HFFc6 (cell line): ENCODE measurements around the gene ZNF518B. TPM values are rescaled to one million over a fixed set of nuclear protein-coding genes. Genes with fewer than 3 reads are reported as not detected.
A peak's percentile ranks its signal among the peaks of the same experiment; 100 is the strongest.

ENCODE experiments used
- DNase-seq: peaks from one replicate; pipeline ENCODE4 v3.0.0-alpha.2; 2018
- H3K27ac Mint-ChIP-seq: 2 replicates; pipeline ENCODE4 v1.8.0; 2020; ENCODE audit warnings: mild to moderate bottlenecking, mixed read lengths
- H3K27me3 Mint-ChIP-seq: 2 replicates; pipeline ENCODE4 v1.8.0; 2021; ENCODE audit warnings: mild to moderate bottlenecking, moderate library complexity, mixed read lengths; ENCODE audit not compliant: insufficient read depth
- H3K36me3 Mint-ChIP-seq: 2 replicates; pipeline ENCODE4 v1.8.0; 2021; ENCODE audit warnings: low read depth, mixed read lengths
- H3K4me1 Mint-ChIP-seq: 2 replicates; pipeline ENCODE4 v1.8.0; 2020; ENCODE audit warnings: low read depth, mixed read lengths
- H3K4me3 Mint-ChIP-seq: 2 replicates; pipeline ENCODE4 v1.8.0; 2020; ENCODE audit warnings: mild to moderate bottlenecking, moderate library complexity, mixed read lengths
- H3K9me3 Mint-ChIP-seq: 2 replicates; pipeline ENCODE4 v1.8.0; 2020; ENCODE audit warnings: mild to moderate bottlenecking, mixed read lengths
- CTCF ChIP-seq: fragments of 200-600 bp; sonication (generic); IDR thresholded peaks from 2 replicates; pipeline ENCODE4 v1.5.0; 2021; ENCODE audit warnings: antibody characterized with exemption, mild to moderate bottlenecking
- long read RNA-seq: library from polyadenylated mRNA; unstranded; transcript quantifications from one replicate; pipeline ENCODE4 v2.0.0, GENCODE V29; 2019
- total RNA-seq, 6 experiments: library from RNA; stranded (reverse); fragmentation: NEBNext Ultra II Directional; extraction: Animal tissue kit (Norgen Biotek cat#: 25700); gene quantifications; 2 replicates in 1 of 6; 3 replicates in 5 of 6; pipeline ENCODE4 v1.2.3, GENCODE V29; 2021

The ZNF518B gene
- total RNA-seq = 10 to 100 TPM; 13.2 to 15.7 (median 15.1) TPM
- long read RNA-seq, full-length matches to known transcripts = 9 of 15 reads
- long read RNA-seq, partial matches to known transcripts = 0 of 15 reads
- long read RNA-seq, other reads (novel, unspliced or antisense) = 6 of 15 reads

GRCh38 chr4:10457255-10457801 is at the start of gene ZNF518B:
ZNF518B (minus strand) TSS chr4:10457426; CDS start chr4:10446328, 11,098 bp downstream.
- Mint-ChIP-seq H3K27ac (peak within 1 kb of the TSS; percentile 78), H3K36me3 (peaks cover 19% of the 10 kb centered on the region), H3K4me3 (peak within 1 kb of the TSS; percentile 86)

GRCh38 chr4:10506077-10506476 is 48.9 kb upstream of the ZNF518B start:
- no peaks in the 10 kb centered on the region for H3K4me1 Mint-ChIP-seq
- H3K9me3 Mint-ChIP-seq = no peaks in the 10 kb centered on the region
- no peak for DNase-seq
- H3K36me3 Mint-ChIP-seq = no peaks in the 10 kb centered on the region
- H3K27me3 Mint-ChIP-seq = peaks cover 7% of the 10 kb centered on the region
- no peak for TF ChIP-seq CTCF
- H3K4me3 Mint-ChIP-seq = no peak overlapping the region
- no peak overlapping the region for H3K27ac Mint-ChIP-seq

More at GRCh38 chr4:10457255-10457801, at the start of gene ZNF518B:
- Mint-ChIP-seq H3K9me3 (peaks cover 6% of the 10 kb centered on the region), H3K27me3 (peaks cover 18% of the 10 kb centered on the region), H3K4me1 (peaks cover 6% of the 10 kb centered on the region; the same call in 1 of the 2 replicates)
- DNase-seq = peak; percentile 9
- no peak for TF ChIP-seq CTCF

GRCh38 chr4:10504570-10505179 is 47.4 kb upstream of the ZNF518B start:
- Mint-ChIP-seq H3K27me3 (peaks cover 17% of the 10 kb centered on the region), H3K9me3 (no peaks in the 10 kb centered on the region), H3K4me3 (no peak overlapping the region), H3K27ac (no peak overlapping the region), H3K36me3 (no peaks in the 10 kb centered on the region), H3K4me1 (no peaks in the 10 kb centered on the region)
- TF ChIP-seq CTCF = no peak
- DNase-seq = no peak

GRCh38 chr4:10502717-10503116 is 45.5 kb upstream of the ZNF518B start:
- Mint-ChIP-seq H3K36me3 (no peaks in the 10 kb centered on the region), H3K27me3 (peaks cover 25% of the 10 kb centered on the region), H3K27ac (no peak overlapping the region), H3K4me1 (no peaks in the 10 kb centered on the region), H3K4me3 (no peak overlapping the region), H3K9me3 (no peaks in the 10 kb centered on the region)
- DNase-seq = no peak
- no peak for TF ChIP-seq CTCF

GRCh38 chr4:10500776-10501175 is 43.5 kb upstream of the ZNF518B start:
- peaks cover 25% of the 10 kb centered on the region for H3K27me3 Mint-ChIP-seq
- H3K27ac Mint-ChIP-seq = no peak overlapping the region
- H3K9me3 Mint-ChIP-seq = no peaks in the 10 kb centered on the region
- no peak for TF ChIP-seq CTCF
- no peaks in the 10 kb centered on the region for H3K36me3 Mint-ChIP-seq
- no peak overlapping the region for H3K4me3 Mint-ChIP-seq
- DNase-seq = no peak
- H3K4me1 Mint-ChIP-seq = no peaks in the 10 kb centered on the region
